ENCODE results near the gene FAM193B.
A peak's percentile ranks its signal among the peaks of the same experiment; 100 is the strongest.

The FAM193B gene

GRCh38 chr5:177490992-177491391, 63.4 kb downstream of the FAM193B start:
- H3K4me3 ChIP-seq, result no peak overlapping the region
- H3K27me3 ChIP-seq, result no peaks in the 10 kb centered on the region
- TF ChIP-seq, protein P1, sequence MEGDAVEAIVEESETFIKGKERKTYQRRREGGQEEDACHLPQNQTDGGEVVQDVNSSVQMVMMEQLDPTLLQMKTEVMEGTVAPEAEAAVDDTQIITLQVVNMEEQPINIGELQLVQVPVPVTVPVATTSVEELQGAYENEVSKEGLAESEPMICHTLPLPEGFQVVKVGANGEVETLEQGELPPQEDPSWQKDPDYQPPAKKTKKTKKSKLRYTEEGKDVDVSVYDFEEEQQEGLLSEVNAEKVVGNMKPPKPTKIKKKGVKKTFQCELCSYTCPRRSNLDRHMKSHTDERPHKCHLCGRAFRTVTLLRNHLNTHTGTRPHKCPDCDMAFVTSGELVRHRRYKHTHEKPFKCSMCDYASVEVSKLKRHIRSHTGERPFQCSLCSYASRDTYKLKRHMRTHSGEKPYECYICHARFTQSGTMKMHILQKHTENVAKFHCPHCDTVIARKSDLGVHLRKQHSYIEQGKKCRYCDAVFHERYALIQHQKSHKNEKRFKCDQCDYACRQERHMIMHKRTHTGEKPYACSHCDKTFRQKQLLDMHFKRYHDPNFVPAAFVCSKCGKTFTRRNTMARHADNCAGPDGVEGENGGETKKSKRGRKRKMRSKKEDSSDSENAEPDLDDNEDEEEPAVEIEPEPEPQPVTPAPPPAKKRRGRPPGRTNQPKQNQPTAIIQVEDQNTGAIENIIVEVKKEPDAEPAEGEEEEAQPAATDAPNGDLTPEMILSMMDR (IDR thresholded peaks at IDR 0.05), result no peak
- DNase-seq, result no peak
- H3K9me3 ChIP-seq, result no peaks in the 10 kb centered on the region
- H3K27ac ChIP-seq, result peak overlapping the region; percentile 92 to 100
- intact Hi-C loops (cut with DNase I; ENCODE audit: low total_unique reads), result no loop called here
- peaks cover 7 to 70% (median 66%) of the 10 kb centered on the region in 4 donors for H3K4me1 ChIP-seq
- H3K36me3 ChIP-seq, result peaks cover 57 to 67% (median 59%) of the 10 kb centered on the region in 3 donors

- DNase-seq, result no peak
- Histone ChIP-seq H3K27me3 (no peaks in the 10 kb centered on the region), H3K36me3 (peaks cover 61 to 72% (median 63%) of the 10 kb centered on the region in 3 donors), H3K9me3 (no peaks in the 10 kb centered on the region), H3K4me1 (peaks cover 7 to 66% (median 62%) of the 10 kb centered on the region in 4 donors), H3K4me3 (no peak overlapping the region), H3K27ac (peak overlapping the region; percentile 92 to 100)
- intact Hi-C loops (cut with DNase I; ENCODE audit: low total_unique reads), result no loop called here
- TF ChIP-seq, protein P1 (IDR thresholded peaks at IDR 0.05), result no peak
These were observed 63.9 kb downstream of the FAM193B start for GRCh38 chr5:177490311-177490991.

DNA sequence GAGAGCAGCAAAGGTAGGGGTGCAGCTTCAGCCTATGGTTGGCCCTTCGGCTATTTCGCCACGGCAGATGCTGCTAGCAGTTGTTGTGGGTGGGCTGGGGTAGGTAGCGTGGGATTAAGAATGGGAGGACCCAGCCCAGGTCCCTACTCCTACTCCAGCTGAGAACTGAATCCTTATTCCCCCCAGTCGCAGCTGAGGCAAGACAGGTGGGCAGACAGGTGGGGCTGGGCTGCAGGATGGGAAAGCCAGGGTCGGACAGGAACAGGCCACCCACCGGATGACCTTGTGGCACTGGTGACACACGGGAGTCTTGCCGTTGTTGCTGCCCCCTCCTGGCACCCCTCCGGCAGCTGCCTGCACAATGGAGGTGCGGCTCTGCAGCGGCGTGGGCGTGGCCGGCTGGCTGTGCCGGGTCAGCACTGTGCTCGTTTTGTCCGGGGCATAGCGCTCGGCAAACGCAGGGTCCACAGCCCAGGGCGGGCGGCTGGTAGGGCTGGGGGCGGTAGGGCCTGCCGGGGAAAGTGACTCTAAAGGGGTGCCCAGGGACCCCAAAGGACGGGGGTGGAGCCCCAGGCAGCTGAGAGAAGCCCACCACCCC, 65.1 kb downstream of the FAM193B start:
- intact Hi-C loops (cut with DNase I; ENCODE audit: low total_unique reads), result no loop called here
- no peak for DNase-seq
- Histone ChIP-seq H3K4me3 (no peak overlapping the region), H3K4me1 (peaks cover 7 to 66% (median 57%) of the 10 kb centered on the region in 4 donors), H3K27ac (peak overlapping the region; percentile 92 to 100), H3K27me3 (no peaks in the 10 kb centered on the region), H3K9me3 (no peaks in the 10 kb centered on the region), H3K36me3 (peaks cover 66 to 84% (median 71%) of the 10 kb centered on the region in 3 donors)
- TF ChIP-seq, protein P1 (IDR thresholded peaks at IDR 0.05), result no peak

DNA sequence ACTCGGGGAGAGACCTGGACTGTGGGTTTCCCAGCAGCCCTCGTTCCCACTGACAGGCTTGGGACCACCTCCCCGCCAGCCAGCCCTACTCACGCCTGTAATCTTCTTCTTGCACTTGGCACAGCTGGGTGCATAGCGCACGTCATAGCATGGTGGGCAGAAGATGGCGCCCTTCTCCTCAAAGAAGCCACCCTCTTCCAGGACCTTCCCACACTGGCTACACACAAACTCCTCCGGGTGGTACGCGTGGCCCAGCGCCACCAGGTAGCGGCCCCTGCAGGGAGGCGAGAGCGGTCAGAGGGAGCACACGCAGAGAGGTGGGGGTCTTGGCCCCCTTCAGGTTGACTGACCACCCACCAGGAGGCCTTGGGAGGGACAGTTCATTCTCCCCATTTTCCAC, 66.4 kb downstream of the FAM193B start:
- H3K4me3 ChIP-seq, result no peak overlapping the region
- intact Hi-C loops (cut with DNase I; ENCODE audit: low total_unique reads), result no loop called here
- no peaks in the 10 kb centered on the region for H3K9me3 ChIP-seq
- H3K27me3 ChIP-seq, result no peaks in the 10 kb centered on the region
- peaks cover 0 to 65% (median 50%) of the 10 kb centered on the region in 4 donors for H3K4me1 ChIP-seq
- TF ChIP-seq, protein P1 (IDR thresholded peaks at IDR 0.05), result no peak
- H3K36me3 ChIP-seq, result peaks cover 71 to 97% (median 84%) of the 10 kb centered on the region in 3 donors
- peak overlapping the region; percentile 41 to 100 for H3K27ac ChIP-seq
- no peak for DNase-seq

DNA sequence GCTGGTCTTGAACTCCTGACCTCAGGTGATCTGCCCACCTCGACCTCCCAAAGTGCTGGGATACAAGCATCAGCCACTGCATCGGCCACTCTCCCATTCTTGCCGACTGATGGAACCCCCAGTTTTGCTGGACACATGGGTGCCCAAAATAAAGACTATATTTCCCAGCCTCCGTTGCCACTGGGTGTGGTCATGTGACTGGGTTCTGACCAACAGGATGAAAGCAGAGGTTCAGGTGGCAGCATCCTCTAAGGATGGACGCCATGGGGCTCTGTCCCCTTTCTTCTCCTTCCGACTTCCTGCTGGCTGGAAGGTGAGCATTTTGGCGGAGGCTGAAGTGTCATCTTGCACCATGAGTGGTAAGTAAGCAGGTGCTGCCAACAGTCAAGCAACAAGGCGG, 67.2 kb downstream of the FAM193B start:
- TF ChIP-seq, protein P1 (IDR thresholded peaks at IDR 0.05), result no peak
- no peak for DNase-seq
- peak overlapping the region; percentile 41 to 100 for H3K27ac ChIP-seq
- H3K27me3 ChIP-seq, result no peaks in the 10 kb centered on the region
- H3K4me3 ChIP-seq, result no peak overlapping the region
- peaks cover 0 to 64% (median 43%) of the 10 kb centered on the region in 4 donors for H3K4me1 ChIP-seq
- peaks cover 72 to 99% (median 81%) of the 10 kb centered on the region in 3 donors for H3K36me3 ChIP-seq
- intact Hi-C loops (cut with DNase I; ENCODE audit: low total_unique reads), result no loop called here
- no peaks in the 10 kb centered on the region for H3K9me3 ChIP-seq
